Activated CD8-positive, alpha-beta T cell treated with anti-CD3 and anti-CD28 coated beads for 36 hours (primary cell): ENCODE results near the gene SMIM33. TPM values are rescaled to one million over a fixed set of nuclear protein-coding genes. Genes with fewer than 3 reads are reported as not detected.

Experiments
- ATAC-seq: fragments of 200-7000 bp; cut with Tn5 transposase; one replicate; pipeline ENCODE4 v1.10.0; 2021; ENCODE audit warnings: mild to moderate bottlenecking, moderate library complexity
- CTCF ChIA-PET: fragments of 350-600 bp; sonication (Branson Sonifier 250); formaldehyde crosslinking; loops from one replicate; lab custom pipeline; 2021; ENCODE audit warnings: antibody characterized with exemption; lab: Charles Lee
- POLR2A ChIA-PET: fragments of 350-600 bp; sonication (Branson Sonifier 250); formaldehyde crosslinking; loops from one replicate; lab custom pipeline; 2021; ENCODE audit warnings: antibody characterized with exemption; lab: Charles Lee
- DNase-seq: peaks from one replicate; pipeline ENCODE4 v3.0.0-alpha.2; 2020
- H3K27ac Mint-ChIP-seq: one replicate; pipeline ENCODE4 v1.8.0; 2021; ENCODE audit warnings: mild to moderate bottlenecking, mixed read lengths
- H3K27me3 Mint-ChIP-seq: one replicate; pipeline ENCODE4 v1.8.0; 2021; ENCODE audit warnings: mixed read lengths
- H3K36me3 Mint-ChIP-seq: one replicate; pipeline ENCODE4 v1.8.0; 2021; ENCODE audit warnings: low read depth, mixed read lengths
- H3K4me1 Mint-ChIP-seq: one replicate; pipeline ENCODE4 v1.8.0; 2021; ENCODE audit warnings: low read depth, mixed read lengths
- H3K4me3 Mint-ChIP-seq: one replicate; pipeline ENCODE4 v1.8.0; 2021; ENCODE audit warnings: mild to moderate bottlenecking, moderate library complexity, mixed read lengths
- H3K9me3 Mint-ChIP-seq: one replicate; pipeline ENCODE4 v1.8.0; 2021; ENCODE audit warnings: mixed read lengths
- intact Hi-C: fragments of 100-400 bp; cut with micrococcal nuclease; formaldehyde crosslinking; loops from one replicate; pipeline ENCODE4 v1.10.0; 2022
- total RNA-seq, 2 experiments: library from RNA; stranded (reverse); gene quantifications; one replicate each; pipeline ENCODE4 v1.2.3, GENCODE V29; 2021
- TF ChIP-seq, protein P1 (sequence below): fragments of 200-600 bp; IDR thresholded peaks from one replicate; pipeline ENCODE4 v1.8.0; 2022; ENCODE audit warnings: antibody characterized with exemption, mild to moderate bottlenecking

SMIM33 gene
- total RNA-seq, 2 experiments from 2014 or later = 0.16 TPM; not detected in 1

GRCh38 chr5:139458580-139459407 is 12.0 kb upstream of the SMIM33 start:
- TF ChIP-seq, protein P1, sequence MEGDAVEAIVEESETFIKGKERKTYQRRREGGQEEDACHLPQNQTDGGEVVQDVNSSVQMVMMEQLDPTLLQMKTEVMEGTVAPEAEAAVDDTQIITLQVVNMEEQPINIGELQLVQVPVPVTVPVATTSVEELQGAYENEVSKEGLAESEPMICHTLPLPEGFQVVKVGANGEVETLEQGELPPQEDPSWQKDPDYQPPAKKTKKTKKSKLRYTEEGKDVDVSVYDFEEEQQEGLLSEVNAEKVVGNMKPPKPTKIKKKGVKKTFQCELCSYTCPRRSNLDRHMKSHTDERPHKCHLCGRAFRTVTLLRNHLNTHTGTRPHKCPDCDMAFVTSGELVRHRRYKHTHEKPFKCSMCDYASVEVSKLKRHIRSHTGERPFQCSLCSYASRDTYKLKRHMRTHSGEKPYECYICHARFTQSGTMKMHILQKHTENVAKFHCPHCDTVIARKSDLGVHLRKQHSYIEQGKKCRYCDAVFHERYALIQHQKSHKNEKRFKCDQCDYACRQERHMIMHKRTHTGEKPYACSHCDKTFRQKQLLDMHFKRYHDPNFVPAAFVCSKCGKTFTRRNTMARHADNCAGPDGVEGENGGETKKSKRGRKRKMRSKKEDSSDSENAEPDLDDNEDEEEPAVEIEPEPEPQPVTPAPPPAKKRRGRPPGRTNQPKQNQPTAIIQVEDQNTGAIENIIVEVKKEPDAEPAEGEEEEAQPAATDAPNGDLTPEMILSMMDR = no peak
- peak; percentile 94 for DNase-seq
- CTCF ChIA-PET = interaction anchor here (1.1 to 4.1 kb wide), 3 partner anchors 35 to 54 kb away, joined by 3 to 17 read pairs (median 7); no protein-coding TSS in a partner anchor
- Mint-ChIP-seq H3K27ac (peak overlapping the region; percentile 88), H3K4me1 (peaks cover 43% of the 10 kb centered on the region), H3K27me3 (no peaks in the 10 kb centered on the region), H3K4me3 (peak overlapping the region; percentile 43), H3K9me3 (no peaks in the 10 kb centered on the region), H3K36me3 (no peaks in the 10 kb centered on the region)
- intact Hi-C loops = loop anchor here (5.0 kb wide), 1 partner anchor 104 kb away; the partner anchor contains the start of gene UBE2D2
- POLR2A ChIA-PET = interaction anchor here (1.2 to 5.2 kb wide), 7 partner anchors 8 to 43 kb away, joined by 4 to 26 read pairs (median 8); partner anchors contain the start of gene STING1
- peak; percentile 91 for ATAC-seq

- Mint-ChIP-seq H3K4me1 (peaks cover 36% of the 10 kb centered on the region), H3K27me3 (no peaks in the 10 kb centered on the region), H3K9me3 (no peaks in the 10 kb centered on the region), H3K36me3 (no peaks in the 10 kb centered on the region), H3K27ac (peak overlapping the region; percentile 88), H3K4me3 (peak overlapping the region; percentile 43)
- ATAC-seq = peak; percentile 40
- intact Hi-C loops = loop anchor here (5.0 kb wide), 1 partner anchor 103 kb away; the partner anchor contains the start of gene UBE2D2
- ChIA-PET CTCF (interaction anchor here (2.0 to 4.1 kb wide), 3 partner anchors 11 to 53 kb away, joined by 4 to 17 read pairs (median 7); no protein-coding TSS in a partner anchor), POLR2A (interaction anchor here (0.8 to 5.2 kb wide), 8 partner anchors 9 to 23 kb away, joined by 3 to 26 read pairs (median 6); partner anchors contain the start of gene STING1)
- peak; percentile 72 for DNase-seq
- TF ChIP-seq, protein P1 = no peak
Observed at GRCh38 chr5:139459451-139459934, 11.3 kb upstream of the SMIM33 start.

GRCh38 chr5:139460455-139460854 is 10.3 kb upstream of the SMIM33 start:
- H3K27me3 Mint-ChIP-seq = no peaks in the 10 kb centered on the region

GRCh38 chr5:139461176-139461575 is 9.6 kb upstream of the SMIM33 start:
- TF ChIP-seq, protein P1 = no peak
- Mint-ChIP-seq H3K4me3 (no peak overlapping the region), H3K9me3 (no peaks in the 10 kb centered on the region), H3K36me3 (no peaks in the 10 kb centered on the region), H3K27ac (no peak overlapping the region), H3K4me1 (peaks cover 34% of the 10 kb centered on the region), H3K27me3 (no peaks in the 10 kb centered on the region)
- ChIA-PET POLR2A (interaction anchor here (1.6 kb wide), 1 partner anchor 16 kb away, joined by 4 read pairs; no protein-coding TSS in a partner anchor), CTCF (interaction anchor here (1.0 to 3.1 kb wide), 3 partner anchors 9 to 39 kb away, joined by 3 to 7 read pairs (median 4); partner anchors contain the start of gene DNAJC18)
- DNase-seq = no peak
- intact Hi-C loops = no loop called here
- no peak for ATAC-seq

More at GRCh38 chr5:139460455-139460854, 10.3 kb upstream of the SMIM33 start:
- Mint-ChIP-seq H3K36me3 (no peaks in the 10 kb centered on the region), H3K9me3 (no peaks in the 10 kb centered on the region), H3K27ac (peak overlapping the region; percentile 46), H3K4me1 (peaks cover 34% of the 10 kb centered on the region), H3K4me3 (no peak overlapping the region)
- TF ChIP-seq, protein P1 = no peak
- ATAC-seq (no peak), DNase-seq (no peak)
- intact Hi-C loops = no loop called here
- ChIA-PET POLR2A (interaction anchor here (0.6 to 1.6 kb wide), 3 partner anchors 13 to 21 kb away, joined by 3 to 5 read pairs (median 4); no protein-coding TSS in a partner anchor), CTCF (interaction anchor here (2.0 to 4.1 kb wide), 3 partner anchors 10 to 52 kb away, joined by 4 to 17 read pairs (median 7); no protein-coding TSS in a partner anchor)
